RWPE1 (cell line): Measurements from ENCODE around the gene RMND1.

ENCODE experiments used
- CTCF ChIA-PET: fragments of 350-600 bp; sonication (Branson Sonifier 250); formaldehyde crosslinking; extraction: SDS; loops from one replicate; lab custom pipeline; 2021; lab: Yijun Ruan, JAX
- POLR2A ChIA-PET: fragments of 400-600 bp; formaldehyde crosslinking; extraction: SDS; loops from one replicate; lab custom pipeline; 2020; ENCODE audit warnings: antibody characterized with exemption; ENCODE audit not compliant: low non-redundant PET; lab: Yijun Ruan, JAX
- DNase-seq: peaks from one replicate; pipeline ENCODE4 v3.0.0; 2012; ENCODE audit warnings: low spot score
- H3K27ac ChIP-seq: fragments of 450-650 bp; 2 replicates; pipeline ENCODE4 v1.5.1; 2017
- CTCF ChIP-seq: fragments of 450-650 bp; conservative IDR thresholded peaks from 2 replicates; pipeline ENCODE4 v1.5.1; 2017; ENCODE audit warnings: low read depth, mild to moderate bottlenecking

The RMND1 gene

GRCh38 chr6:151483994-151484393, 32.1 kb upstream of the RMND1 start:
- ChIA-PET POLR2A (no interaction called here), CTCF (no interaction called here)
- no peak for TF ChIP-seq CTCF
- DNase-seq = no peak
- H3K27ac ChIP-seq = no peak overlapping the region

- CTCF ChIA-PET = interaction anchor here (0.6 kb wide), 1 partner anchor 142 kb away, joined by 3 read pairs; no protein-coding TSS in a partner anchor
- no peak for DNase-seq
- H3K27ac ChIP-seq = no peak overlapping the region
- TF ChIP-seq CTCF = no peak
- POLR2A ChIA-PET = no interaction called here
Measured at GRCh38 chr6:151482290-151482689, 30.4 kb upstream of the RMND1 start.

- no peak for TF ChIP-seq CTCF
- H3K27ac ChIP-seq = no peak overlapping the region
- POLR2A ChIA-PET = no interaction called here
- CTCF ChIA-PET = interaction anchor here (0.6 kb wide), 1 partner anchor 143 kb away, joined by 3 read pairs; no protein-coding TSS in a partner anchor
- DNase-seq = no peak
Measured at GRCh38 chr6:151481786-151482185, 29.9 kb upstream of the RMND1 start.

- TF ChIP-seq CTCF = no peak
- no peak for DNase-seq
- no peak overlapping the region for H3K27ac ChIP-seq
- POLR2A ChIA-PET = no interaction called here
- CTCF ChIA-PET = interaction anchor here (1.0 kb wide), 1 partner anchor 10 kb away, joined by 3 read pairs; no protein-coding TSS in a partner anchor
Measured at GRCh38 chr6:151478670-151479069, 26.7 kb upstream of the RMND1 start.

- no peak overlapping the region for H3K27ac ChIP-seq
- no peak for DNase-seq
- CTCF ChIA-PET = no interaction called here
- TF ChIP-seq CTCF = no peak
- POLR2A ChIA-PET = no interaction called here
Measured at GRCh38 chr6:151477726-151478125, 25.8 kb upstream of the RMND1 start.

GRCh38 chr6:151475653-151476523, 24.0 kb upstream of the RMND1 start:
- peak; percentile 69 for TF ChIP-seq CTCF
- ChIA-PET POLR2A (no interaction called here), CTCF (interaction anchor here (0.6 to 0.7 kb wide), 4 partner anchors 16 to 155 kb away, joined by 3 read pairs; no protein-coding TSS in a partner anchor)
- H3K27ac ChIP-seq = no peak overlapping the region
- no peak for DNase-seq
